ENCODE data around the gene MED12L. TPM values are rescaled to one million over a fixed set of nuclear protein-coding genes. Genes with fewer than 3 reads are reported as not detected.

MED12L gene
- total RNA-seq, 1 experiment from 2014 or later: not detected

DNA sequence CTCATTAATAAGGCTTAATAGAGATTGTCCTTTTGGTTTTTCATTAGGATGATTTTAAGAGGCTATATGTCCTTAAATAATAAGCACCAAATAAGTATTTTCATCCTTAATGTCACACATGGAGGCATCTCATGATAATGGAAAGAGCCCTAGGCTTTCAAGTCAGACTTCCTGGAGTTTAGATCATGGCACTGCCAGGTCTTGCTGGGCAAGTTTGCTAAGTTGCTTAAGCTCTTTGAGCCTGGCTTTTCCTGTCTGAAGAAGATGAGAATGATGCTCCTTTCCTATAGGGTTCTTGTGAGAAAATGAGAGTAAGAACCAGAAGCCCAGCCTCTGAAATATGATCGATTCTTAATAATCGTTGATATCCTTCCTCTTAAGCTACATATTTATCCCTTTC lies 322.5 kb downstream of the MED12L start:
- H3K4me1 ChIP-seq: no peaks in the 10 kb centered on the region; the same call in 1 of the 2 replicates
- DNase-seq: no peak
- H3K27me3 ChIP-seq: no peaks in the 10 kb centered on the region
- no peak overlapping the region for H3K27ac ChIP-seq
- H3K9me3 ChIP-seq (replicated peaks): no peaks in the 10 kb centered on the region
- no peak overlapping the region for H3K4me3 ChIP-seq
- no peaks in the 10 kb centered on the region for H3K36me3 ChIP-seq

- no peak for DNase-seq
- H3K27ac ChIP-seq: no peak overlapping the region
Measured at GRCh38 chr3:151410891-151411559, 325.6 kb downstream of the MED12L start.

GRCh38 chr3:151412989-151413388 lies 327.5 kb downstream of the MED12L start:
- Histone ChIP-seq H3K4me3 (no peak overlapping the region), H3K9me3 (replicated peaks) (no peaks in the 10 kb centered on the region), H3K27ac (no peak overlapping the region), H3K27me3 (no peaks in the 10 kb centered on the region), H3K4me1 (no peaks in the 10 kb centered on the region), H3K36me3 (no peaks in the 10 kb centered on the region)
- no peak for DNase-seq

More at GRCh38 chr3:151410891-151411559, 325.6 kb downstream of the MED12L start:
- Histone ChIP-seq H3K4me1 (no peaks in the 10 kb centered on the region), H3K9me3 (replicated peaks) (no peaks in the 10 kb centered on the region), H3K4me3 (no peak overlapping the region), H3K27me3 (no peaks in the 10 kb centered on the region), H3K36me3 (no peaks in the 10 kb centered on the region)

GRCh38 chr3:151415289-151415688 lies 329.8 kb downstream of the MED12L start:
- DNase-seq: no peak
- H3K27ac ChIP-seq: no peak overlapping the region

DNA sequence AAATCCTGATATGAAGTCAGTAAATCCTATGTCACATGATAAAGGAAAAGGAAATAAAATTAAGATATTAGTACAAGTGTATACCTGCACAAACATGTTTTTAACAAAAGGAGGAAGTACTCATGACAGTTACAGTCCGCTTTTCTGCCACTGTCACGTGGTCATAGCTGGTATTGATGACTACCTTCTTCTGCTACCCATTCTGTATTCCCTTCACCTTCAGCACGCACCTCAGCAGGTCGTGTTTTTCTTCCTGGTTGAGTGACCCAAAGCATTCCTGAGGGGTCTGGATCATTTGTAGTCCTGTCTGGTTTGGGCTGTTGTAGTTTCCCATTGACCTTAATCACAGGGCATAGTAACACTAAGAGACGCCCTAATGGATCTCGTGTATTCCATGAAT lies 334.3 kb downstream of the MED12L start:
- H3K27ac ChIP-seq: no peak overlapping the region
- no peak for DNase-seq
- H3K36me3 ChIP-seq: no peaks in the 10 kb centered on the region
- no peak overlapping the region for H3K4me3 ChIP-seq
- no peaks in the 10 kb centered on the region for H3K27me3 ChIP-seq
- no peaks in the 10 kb centered on the region for H3K9me3 ChIP-seq (replicated peaks)
- no peaks in the 10 kb centered on the region for H3K4me1 ChIP-seq

More at GRCh38 chr3:151415289-151415688, 329.8 kb downstream of the MED12L start:
- H3K27me3 ChIP-seq: no peaks in the 10 kb centered on the region
- no peaks in the 10 kb centered on the region for H3K36me3 ChIP-seq
- no peaks in the 10 kb centered on the region for H3K4me1 ChIP-seq
- H3K9me3 ChIP-seq (replicated peaks): no peaks in the 10 kb centered on the region
- H3K4me3 ChIP-seq: no peak overlapping the region

- no peaks in the 10 kb centered on the region for H3K9me3 ChIP-seq (replicated peaks)
- no peak overlapping the region for H3K4me3 ChIP-seq
- H3K36me3 ChIP-seq: no peaks in the 10 kb centered on the region
- no peak overlapping the region for H3K27ac ChIP-seq
- H3K27me3 ChIP-seq: no peaks in the 10 kb centered on the region
- H3K4me1 ChIP-seq: no peaks in the 10 kb centered on the region
- DNase-seq: no peak
Measured at GRCh38 chr3:151421938-151422337, 336.5 kb downstream of the MED12L start.

- Histone ChIP-seq H3K4me1 (no peaks in the 10 kb centered on the region), H3K27ac (no peak overlapping the region), H3K27me3 (no peaks in the 10 kb centered on the region), H3K9me3 (replicated peaks) (no peaks in the 10 kb centered on the region), H3K36me3 (no peaks in the 10 kb centered on the region), H3K4me3 (no peak overlapping the region)
- DNase-seq: no peak
Measured at GRCh38 chr3:151423091-151423490, 337.6 kb downstream of the MED12L start.

- Histone ChIP-seq H3K36me3 (no peaks in the 10 kb centered on the region), H3K4me1 (no peaks in the 10 kb centered on the region), H3K27ac (no peak overlapping the region), H3K27me3 (no peaks in the 10 kb centered on the region), H3K9me3 (replicated peaks) (no peaks in the 10 kb centered on the region), H3K4me3 (no peak overlapping the region)
- no peak for DNase-seq
Measured at GRCh38 chr3:151425627-151426340, 340.3 kb downstream of the MED12L start.

DNA sequence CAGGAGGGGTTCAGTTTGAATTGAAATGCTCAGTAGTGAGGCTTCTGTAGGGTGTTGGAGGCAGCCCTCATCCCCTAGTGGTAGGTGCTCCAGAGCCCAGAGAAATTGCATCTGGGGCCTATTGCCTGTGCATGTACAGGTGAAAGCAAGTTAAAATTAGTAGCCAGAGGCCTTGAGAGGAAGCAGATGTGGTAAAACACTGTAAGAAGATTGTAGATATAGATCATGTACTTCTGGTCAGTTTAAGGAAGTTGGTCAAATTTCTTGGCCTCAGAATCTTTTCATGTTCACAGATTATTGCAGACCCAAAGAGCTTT lies 340.8 kb downstream of the MED12L start:
- Histone ChIP-seq H3K9me3 (replicated peaks) (no peaks in the 10 kb centered on the region), H3K4me3 (no peak overlapping the region), H3K27ac (no peak overlapping the region), H3K27me3 (no peaks in the 10 kb centered on the region), H3K36me3 (no peaks in the 10 kb centered on the region), H3K4me1 (no peaks in the 10 kb centered on the region)
- no peak for DNase-seq

GRCh38 chr3:151428386-151428785 lies 342.9 kb downstream of the MED12L start:
- Histone ChIP-seq H3K36me3 (no peaks in the 10 kb centered on the region), H3K9me3 (replicated peaks) (no peaks in the 10 kb centered on the region), H3K27me3 (no peaks in the 10 kb centered on the region), H3K4me1 (no peaks in the 10 kb centered on the region), H3K27ac (no peak overlapping the region), H3K4me3 (no peak overlapping the region)
- DNase-seq: no peak

DNA sequence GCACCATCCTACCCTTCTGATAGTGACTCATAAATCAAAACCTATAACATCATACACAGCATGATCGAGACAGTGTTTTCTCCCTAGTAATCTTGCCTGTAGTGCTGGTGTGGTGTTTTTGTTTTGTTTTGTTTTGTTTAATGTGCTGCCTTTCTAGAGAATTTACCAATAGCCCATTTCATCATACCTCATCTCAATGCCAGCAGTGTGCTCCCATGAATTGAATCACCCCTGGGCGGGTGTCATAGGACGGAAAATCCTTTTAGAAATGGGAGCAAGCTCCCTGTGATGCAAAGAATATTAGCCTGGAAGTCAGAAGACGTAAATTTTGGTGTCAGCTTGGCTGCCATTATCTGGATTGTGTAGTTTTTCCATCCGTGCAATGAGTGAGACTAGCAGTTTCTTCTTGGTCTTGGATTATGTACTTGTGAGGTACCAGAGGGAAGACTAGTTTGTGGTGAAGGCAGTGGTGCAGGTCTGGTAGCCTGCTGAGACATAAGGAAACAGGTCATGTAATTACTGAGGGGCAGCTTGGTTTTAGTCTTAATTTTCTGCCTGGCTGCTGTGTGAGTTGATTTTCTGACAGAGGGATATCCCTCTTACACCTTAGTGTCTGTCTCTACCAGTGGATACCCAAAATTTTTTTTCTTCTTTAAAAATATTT lies 345.5 kb downstream of the MED12L start:
- Histone ChIP-seq H3K27ac (no peak overlapping the region), H3K27me3 (no peaks in the 10 kb centered on the region), H3K4me1 (no peaks in the 10 kb centered on the region), H3K36me3 (no peaks in the 10 kb centered on the region), H3K4me3 (no peak overlapping the region), H3K9me3 (replicated peaks) (no peaks in the 10 kb centered on the region)
- DNase-seq: no peak

DNA sequence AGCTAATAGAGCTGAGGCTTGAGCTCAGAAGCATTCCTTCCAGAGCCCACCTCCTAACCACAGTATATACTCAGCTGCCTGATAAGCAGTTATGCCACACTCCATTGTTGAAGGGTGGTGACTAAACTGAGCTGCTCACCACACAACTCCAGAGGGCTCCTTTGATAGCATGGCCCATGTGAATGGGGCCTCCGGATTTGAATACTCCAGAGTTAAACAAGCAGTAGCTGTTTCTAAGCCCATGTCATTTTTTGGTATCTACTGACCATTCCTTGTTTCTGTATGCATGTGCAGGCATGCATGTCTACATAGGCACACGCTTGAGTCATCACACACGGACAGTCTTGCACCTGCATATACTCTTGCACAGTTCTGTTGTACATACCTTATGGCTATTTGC lies 346.5 kb downstream of the MED12L start:
- Histone ChIP-seq H3K4me1 (no peaks in the 10 kb centered on the region), H3K9me3 (replicated peaks) (no peaks in the 10 kb centered on the region), H3K27me3 (no peaks in the 10 kb centered on the region), H3K4me3 (no peak overlapping the region), H3K36me3 (no peaks in the 10 kb centered on the region), H3K27ac (no peak overlapping the region)
- DNase-seq: no peak

- H3K27me3 ChIP-seq: no peaks in the 10 kb centered on the region
- H3K4me3 ChIP-seq: no peak overlapping the region
- no peaks in the 10 kb centered on the region for H3K9me3 ChIP-seq (replicated peaks)
- H3K4me1 ChIP-seq: peaks cover 3% of the 10 kb centered on the region
- H3K27ac ChIP-seq: no peak overlapping the region
- no peak for DNase-seq
- no peaks in the 10 kb centered on the region for H3K36me3 ChIP-seq
Measured at GRCh38 chr3:151432616-151433372, 347.3 kb downstream of the MED12L start.

GRCh38 chr3:151434151-151434890 lies 348.9 kb downstream of the MED12L start:
- DNase-seq: no peak
- H3K4me1 ChIP-seq: peaks cover 9% of the 10 kb centered on the region

More at GRCh38 chr3:151434151-151434890, 348.9 kb downstream of the MED12L start:
- no peak overlapping the region for H3K4me3 ChIP-seq
- H3K9me3 ChIP-seq (replicated peaks): no peaks in the 10 kb centered on the region
- H3K36me3 ChIP-seq: no peaks in the 10 kb centered on the region
- H3K27me3 ChIP-seq: no peaks in the 10 kb centered on the region
- no peak overlapping the region for H3K27ac ChIP-seq
